Measurements from ENCODE around the gene UBE2J1.

DNA sequence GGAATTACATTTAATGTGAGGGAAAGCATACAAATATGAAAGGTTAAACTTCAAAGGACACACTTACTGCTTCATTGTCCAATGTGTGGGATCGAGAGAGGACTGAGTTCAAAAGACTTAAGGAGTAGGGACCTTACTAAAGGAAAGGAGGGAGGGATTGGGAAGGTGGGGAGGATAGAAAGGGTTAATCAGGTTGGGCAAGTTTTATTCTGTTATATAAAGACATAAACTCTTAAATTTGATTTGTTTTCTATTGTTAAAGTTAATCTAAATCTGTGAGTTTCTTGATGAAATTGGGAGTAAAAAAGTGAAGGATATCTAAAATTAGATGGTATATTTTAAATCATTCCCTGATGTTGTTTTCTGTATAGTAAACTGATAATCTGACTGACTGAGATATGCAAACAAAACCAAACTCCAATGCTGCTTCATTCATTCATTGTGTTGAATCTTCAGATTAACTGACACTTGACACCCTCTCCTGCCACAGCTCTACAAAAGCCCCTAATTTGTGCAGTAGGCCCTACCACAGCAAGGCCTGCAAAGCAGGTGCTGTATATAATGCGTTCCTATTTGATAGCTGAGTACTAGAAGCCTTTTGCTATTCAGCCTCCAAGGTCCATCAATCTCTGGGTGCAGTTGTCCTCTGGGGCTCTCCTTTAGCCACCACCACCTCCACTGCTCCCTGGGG lies 1.3 kb upstream of the UBE2J1 start:
- no peak for TF ChIP-seq MAX (IDR thresholded peaks at IDR 0.05; ENCODE audit: insufficient read depth, insufficient read length)
- TF ChIP-seq, protein P1, sequence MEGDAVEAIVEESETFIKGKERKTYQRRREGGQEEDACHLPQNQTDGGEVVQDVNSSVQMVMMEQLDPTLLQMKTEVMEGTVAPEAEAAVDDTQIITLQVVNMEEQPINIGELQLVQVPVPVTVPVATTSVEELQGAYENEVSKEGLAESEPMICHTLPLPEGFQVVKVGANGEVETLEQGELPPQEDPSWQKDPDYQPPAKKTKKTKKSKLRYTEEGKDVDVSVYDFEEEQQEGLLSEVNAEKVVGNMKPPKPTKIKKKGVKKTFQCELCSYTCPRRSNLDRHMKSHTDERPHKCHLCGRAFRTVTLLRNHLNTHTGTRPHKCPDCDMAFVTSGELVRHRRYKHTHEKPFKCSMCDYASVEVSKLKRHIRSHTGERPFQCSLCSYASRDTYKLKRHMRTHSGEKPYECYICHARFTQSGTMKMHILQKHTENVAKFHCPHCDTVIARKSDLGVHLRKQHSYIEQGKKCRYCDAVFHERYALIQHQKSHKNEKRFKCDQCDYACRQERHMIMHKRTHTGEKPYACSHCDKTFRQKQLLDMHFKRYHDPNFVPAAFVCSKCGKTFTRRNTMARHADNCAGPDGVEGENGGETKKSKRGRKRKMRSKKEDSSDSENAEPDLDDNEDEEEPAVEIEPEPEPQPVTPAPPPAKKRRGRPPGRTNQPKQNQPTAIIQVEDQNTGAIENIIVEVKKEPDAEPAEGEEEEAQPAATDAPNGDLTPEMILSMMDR (IDR thresholded peaks at IDR 0.05; ENCODE audit: extremely low read depth in 1 of 2, insufficient read depth in 1 of 2, low read depth in 1 of 2, low read length in 2 of 2): no peak
- TF ChIP-seq POLR2A (IDR thresholded peaks at IDR 0.05; ENCODE audit: low read depth, low read length): no peak
- no peak for TF ChIP-seq POLR2AphosphoS5 (IDR thresholded peaks at IDR 0.05; ENCODE audit: insufficient read depth, low read depth, low read length)

Measured in endothelial cell of umbilical vein (primary cell).